ENCODE measurements around the gene HNRNPL. TPM values are rescaled to one million over a fixed set of nuclear protein-coding genes. Genes with fewer than 3 reads are reported as not detected.
A peak's percentile ranks its signal among the peaks of the same experiment; 100 is the strongest.

Gene HNRNPL
- total RNA-seq, 1 experiment from 2014 or later = 749 TPM

DNA sequence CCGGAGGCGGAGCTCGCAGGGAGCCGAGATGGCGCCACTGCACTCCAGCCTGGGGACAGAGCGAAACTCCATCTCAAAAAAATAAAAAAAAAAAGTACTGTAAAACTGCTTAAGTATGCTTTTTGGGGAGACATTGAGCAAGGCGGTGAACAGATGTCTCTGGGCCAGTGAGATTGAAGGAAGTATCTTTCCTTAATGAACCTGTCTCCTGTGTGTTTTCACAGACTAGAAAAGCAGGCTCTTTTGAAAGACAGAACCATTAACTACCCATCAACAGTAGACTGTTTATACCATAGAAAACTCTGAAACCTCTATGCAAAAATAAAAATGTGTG is 16.7 kb downstream of the HNRNPL start:
- no TSS peak for BruUV-seq (replicated peaks)
- ChIA-PET CTCF (interaction anchor here (0.6 to 1.5 kb wide), 6 partner anchors 57 to 691 kb away, joined by 3 to 5 read pairs (median 4); partner anchors contain the start of genes IFNL1, MRPS12 and SARS2), POLR2A (interaction anchor here (0.6 to 1.4 kb wide), 7 partner anchors 9 to 185 kb away, joined by 3 to 8 read pairs (median 5); no protein-coding TSS in a partner anchor)
- DNase-seq (ENCODE audit: low read depth, low spot score) = no peak
- in situ Hi-C loops (cut with HindIII; ENCODE audit: low pct_unique_long_range_greater_than_20kb, low sequenced_read_pairs) (no loop called here), intact Hi-C loops (cut with micrococcal nuclease; ENCODE audit: unreplicated experiment) (loop anchor here (5.0 to 10.0 kb wide), 2 partner anchors 101 to 318 kb away; no protein-coding TSS in a partner anchor)
- Histone ChIP-seq H3K4me1 (ENCODE audit: control insufficient read depth, insufficient read depth, low read length) (peaks cover 74% of the 10 kb centered on the region), H3K9me3 (ENCODE audit: control insufficient read depth, insufficient read depth, low read depth, low read length) (no peaks in the 10 kb centered on the region), H3K27ac (ENCODE audit: low read length) (peak overlapping the region; percentile 97), H3K27me3 (ENCODE audit: control insufficient read depth, insufficient read depth, low read length) (no peaks in the 10 kb centered on the region), H3K4me3 (ENCODE audit: low read depth in 2 of 2, low read length in 2 of 2) (no peak overlapping the region), H3K36me3 (ENCODE audit: control insufficient read depth, insufficient read depth, low read length) (peaks cover 22% of the 10 kb centered on the region)
- no peak for ATAC-seq
- TF ChIP-seq TCF7L2 (IDR thresholded peaks at IDR 0.05; ENCODE audit: low read depth, low read length) (no peak), SIN3A (IDR thresholded peaks at IDR 0.05; ENCODE audit: borderline replicate concordance, insufficient read depth, low read depth, low read length) (no peak), POLR2AphosphoS5 (IDR thresholded peaks at IDR 0.05; ENCODE audit: low read depth, low read length) (no peak)
- TF ChIP-seq, protein P1, sequence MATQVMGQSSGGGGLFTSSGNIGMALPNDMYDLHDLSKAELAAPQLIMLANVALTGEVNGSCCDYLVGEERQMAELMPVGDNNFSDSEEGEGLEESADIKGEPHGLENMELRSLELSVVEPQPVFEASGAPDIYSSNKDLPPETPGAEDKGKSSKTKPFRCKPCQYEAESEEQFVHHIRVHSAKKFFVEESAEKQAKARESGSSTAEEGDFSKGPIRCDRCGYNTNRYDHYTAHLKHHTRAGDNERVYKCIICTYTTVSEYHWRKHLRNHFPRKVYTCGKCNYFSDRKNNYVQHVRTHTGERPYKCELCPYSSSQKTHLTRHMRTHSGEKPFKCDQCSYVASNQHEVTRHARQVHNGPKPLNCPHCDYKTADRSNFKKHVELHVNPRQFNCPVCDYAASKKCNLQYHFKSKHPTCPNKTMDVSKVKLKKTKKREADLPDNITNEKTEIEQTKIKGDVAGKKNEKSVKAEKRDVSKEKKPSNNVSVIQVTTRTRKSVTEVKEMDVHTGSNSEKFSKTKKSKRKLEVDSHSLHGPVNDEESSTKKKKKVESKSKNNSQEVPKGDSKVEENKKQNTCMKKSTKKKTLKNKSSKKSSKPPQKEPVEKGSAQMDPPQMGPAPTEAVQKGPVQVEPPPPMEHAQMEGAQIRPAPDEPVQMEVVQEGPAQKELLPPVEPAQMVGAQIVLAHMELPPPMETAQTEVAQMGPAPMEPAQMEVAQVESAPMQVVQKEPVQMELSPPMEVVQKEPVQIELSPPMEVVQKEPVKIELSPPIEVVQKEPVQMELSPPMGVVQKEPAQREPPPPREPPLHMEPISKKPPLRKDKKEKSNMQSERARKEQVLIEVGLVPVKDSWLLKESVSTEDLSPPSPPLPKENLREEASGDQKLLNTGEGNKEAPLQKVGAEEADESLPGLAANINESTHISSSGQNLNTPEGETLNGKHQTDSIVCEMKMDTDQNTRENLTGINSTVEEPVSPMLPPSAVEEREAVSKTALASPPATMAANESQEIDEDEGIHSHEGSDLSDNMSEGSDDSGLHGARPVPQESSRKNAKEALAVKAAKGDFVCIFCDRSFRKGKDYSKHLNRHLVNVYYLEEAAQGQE (IDR thresholded peaks at IDR 0.05; ENCODE audit: insufficient read depth in 1 of 2, low read depth in 2 of 2, low read length in 1 of 2) = no peak
- TF ChIP-seq, protein P2, sequence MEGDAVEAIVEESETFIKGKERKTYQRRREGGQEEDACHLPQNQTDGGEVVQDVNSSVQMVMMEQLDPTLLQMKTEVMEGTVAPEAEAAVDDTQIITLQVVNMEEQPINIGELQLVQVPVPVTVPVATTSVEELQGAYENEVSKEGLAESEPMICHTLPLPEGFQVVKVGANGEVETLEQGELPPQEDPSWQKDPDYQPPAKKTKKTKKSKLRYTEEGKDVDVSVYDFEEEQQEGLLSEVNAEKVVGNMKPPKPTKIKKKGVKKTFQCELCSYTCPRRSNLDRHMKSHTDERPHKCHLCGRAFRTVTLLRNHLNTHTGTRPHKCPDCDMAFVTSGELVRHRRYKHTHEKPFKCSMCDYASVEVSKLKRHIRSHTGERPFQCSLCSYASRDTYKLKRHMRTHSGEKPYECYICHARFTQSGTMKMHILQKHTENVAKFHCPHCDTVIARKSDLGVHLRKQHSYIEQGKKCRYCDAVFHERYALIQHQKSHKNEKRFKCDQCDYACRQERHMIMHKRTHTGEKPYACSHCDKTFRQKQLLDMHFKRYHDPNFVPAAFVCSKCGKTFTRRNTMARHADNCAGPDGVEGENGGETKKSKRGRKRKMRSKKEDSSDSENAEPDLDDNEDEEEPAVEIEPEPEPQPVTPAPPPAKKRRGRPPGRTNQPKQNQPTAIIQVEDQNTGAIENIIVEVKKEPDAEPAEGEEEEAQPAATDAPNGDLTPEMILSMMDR (IDR thresholded peaks at IDR 0.05) = no peak

DNA sequence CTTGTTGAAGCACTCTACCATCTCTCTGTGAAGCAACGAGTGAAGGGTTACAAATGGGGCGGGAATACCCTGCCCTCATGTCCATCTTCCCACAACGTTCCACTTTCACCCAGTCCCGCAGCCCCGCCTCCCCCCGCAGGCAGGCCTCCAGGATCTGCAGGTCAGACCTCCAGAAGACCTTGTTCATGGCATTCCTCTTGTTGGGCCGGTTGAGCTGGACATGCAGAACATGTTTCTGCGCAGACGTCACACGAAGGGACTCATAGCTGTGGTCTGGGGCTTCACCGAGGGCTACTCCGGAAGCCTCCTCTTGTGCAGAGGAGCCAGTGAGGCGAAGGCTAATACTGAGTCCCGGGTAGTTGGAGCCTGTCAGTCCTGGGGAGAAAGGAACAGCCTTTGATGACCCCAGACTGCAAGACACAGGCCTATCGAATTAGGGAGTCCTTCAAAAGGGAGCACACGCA is 18.6 kb downstream of the HNRNPL start:
- Histone ChIP-seq H3K9me3 (ENCODE audit: control insufficient read depth, insufficient read depth, low read depth, low read length) (no peaks in the 10 kb centered on the region), H3K27me3 (ENCODE audit: control insufficient read depth, insufficient read depth, low read length) (no peaks in the 10 kb centered on the region), H3K4me3 (ENCODE audit: low read depth in 2 of 2, low read length in 2 of 2) (peak overlapping the region; percentile 51 to 78), H3K36me3 (ENCODE audit: control insufficient read depth, insufficient read depth, low read length) (peaks cover 15% of the 10 kb centered on the region), H3K27ac (ENCODE audit: low read length) (peak overlapping the region; percentile 97), H3K4me1 (ENCODE audit: control insufficient read depth, insufficient read depth, low read length) (peaks cover 55% of the 10 kb centered on the region)
- peak; percentile 59 for ATAC-seq
- POLR2A ChIA-PET = interaction anchor here (0.5 to 2.2 kb wide), 9 partner anchors 9 to 476 kb away, joined by 3 to 17 read pairs (median 6); partner anchors contain the start of gene HNRNPL
- no peak for DNase-seq (ENCODE audit: low read depth, low spot score)
- TF ChIP-seq POLR2AphosphoS5 (IDR thresholded peaks at IDR 0.05; ENCODE audit: low read depth, low read length) = no peak
- TF ChIP-seq, protein P1 (IDR thresholded peaks at IDR 0.05; ENCODE audit: insufficient read depth in 1 of 2, low read depth in 2 of 2, low read length in 1 of 2) = no peak
- TF ChIP-seq TCF7L2 (IDR thresholded peaks at IDR 0.05; ENCODE audit: low read depth, low read length) = no peak
- no peak for TF ChIP-seq SIN3A (IDR thresholded peaks at IDR 0.05; ENCODE audit: borderline replicate concordance, insufficient read depth, low read depth, low read length)
- TF ChIP-seq, protein P2 (IDR thresholded peaks at IDR 0.05) = no peak
- intact Hi-C loops (cut with micrococcal nuclease; ENCODE audit: unreplicated experiment) = loop anchor here (5.0 to 10.0 kb wide), 2 partner anchors 99 to 316 kb away; no protein-coding TSS in a partner anchor
- in situ Hi-C loops (cut with HindIII; ENCODE audit: low pct_unique_long_range_greater_than_20kb, low sequenced_read_pairs) = no loop called here
- TSS peak; percentile 85 for BruUV-seq (replicated peaks)
- CTCF ChIA-PET = interaction anchor here (0.5 to 1.1 kb wide), 3 partner anchors 26 to 84 kb away, joined by 3 to 4 read pairs (median 3); no protein-coding TSS in a partner anchor

All from Panc1 (cell line).